K562 (cell line): ENCODE measurements around the gene NUDT9. TPM values are rescaled to one million over a fixed set of nuclear protein-coding genes. Genes with fewer than 3 reads are reported as not detected.

Experiments
- ATAC-seq: fragments of 200-7000 bp; cut with Tn5 transposase; 3 replicates; pipeline ENCODE4 v1.9.1; 2020; ENCODE audit warnings: moderate library complexity
- BruUV-seq: library from RNA; stranded (reverse); fragments of 400-500 nt; replicated peaks from 2 replicates; lab custom pipeline; 2021; lab: Mats Ljungman, UMichigan
- CTCF ChIA-PET: fragments of 300-600 bp; formaldehyde crosslinking; extraction: SDS; loops from one replicate; lab custom pipeline; 2021; ENCODE audit warnings: low intra/inter-chr PET ratio; lab: Yijun Ruan, JAX
- POLR2A ChIA-PET: fragments of 300-600, 350-650 bp; sonication (Branson Sonifier 250); formaldehyde crosslinking; extraction: SDS; loops from one replicate; lab custom pipeline; 2021; ENCODE audit warnings: antibody characterized with exemption, inconsistent platforms; lab: Yijun Ruan, JAX
- DNase-seq, 4 experiments: peaks; one replicate each; pipeline versions ENCODE4 v3.0.0 to v3.0.0-alpha.2; 2011 to 2018; ENCODE audit warnings: low spot score in 3 of 4, mixed read lengths in 3 of 4; ENCODE audit errors: extremely low read depth in 1 of 4
- FAIRE-seq: peaks from 2 replicates; lab custom pipeline; 2011; peaks lifted over from hg19 to GRCh38; lab: Jason Lieb, UNC
- H2AFZ ChIP-seq: 2 replicates; pipeline ENCODE4 v1.6.0; 2011; ENCODE audit warnings: low read depth, low read length, control low read depth, inconsistent platforms
- H3K27ac ChIP-seq: fragments of 200-600 bp; 3 replicates; pipeline ENCODE4 v1.8.0; 2011; ENCODE audit warnings: low read depth, mild to moderate bottlenecking, control low read depth, inconsistent platforms, low read length, moderate library complexity, mixed read lengths; ENCODE audit errors: extremely low read depth
- H3K27me3 ChIP-seq, 2 experiments: fragments of 300-600 bp in 1 of 2; 2 replicates in 1 of 2; 3 replicates in 1 of 2; pipeline versions ENCODE4 v1.6.0 to v1.8.0; 2011; ENCODE audit warnings: inconsistent platforms in 2 of 2, low read length in 2 of 2, mild to moderate bottlenecking in 1 of 2, mixed read lengths in 1 of 2, moderate library complexity in 1 of 2; ENCODE audit not compliant: control insufficient read depth in 2 of 2, insufficient read depth in 2 of 2
- H3K36me3 ChIP-seq: fragments of 300-600 bp; 3 replicates; pipeline ENCODE4 v1.8.0; 2011; ENCODE audit warnings: mild to moderate bottlenecking, low read length, inconsistent platforms; ENCODE audit not compliant: control insufficient read depth, insufficient read depth
- H3K4me1 ChIP-seq, 2 experiments: fragments of 200-600 bp in 1 of 2; replicated peaks in 1 of 2; 2 replicates in 1 of 2; 3 replicates in 1 of 2; pipeline versions ENCODE4 v1.5.1 to v1.8.0; 2011; ENCODE audit warnings: inconsistent platforms in 2 of 2, low read length in 2 of 2, mild to moderate bottlenecking in 1 of 2, mixed read lengths in 1 of 2, moderate library complexity in 1 of 2; ENCODE audit not compliant: control insufficient read depth in 2 of 2, insufficient read depth in 2 of 2
- H3K4me2 ChIP-seq: 2 replicates; pipeline ENCODE4 v1.6.1; 2011; ENCODE audit warnings: low read length, control low read depth, inconsistent platforms, mixed read lengths; ENCODE audit not compliant: insufficient read depth
- H3K4me3 ChIP-seq: fragments of 200-600 bp; sonication (generic), shearing (Covaris generic); 2 replicates; pipeline ENCODE4 v1.5.1; 2016; ENCODE audit warnings: control low read depth, inconsistent platforms
- H3K79me2 ChIP-seq: fragments of 200-600 bp; 3 replicates; pipeline ENCODE4 v1.8.0; 2011; ENCODE audit warnings: low read length, inconsistent platforms; ENCODE audit not compliant: control insufficient read depth, insufficient read depth
- H3K9ac ChIP-seq, 2 experiments: 2 replicates each; pipeline versions ENCODE4 v1.6.0 to v1.6.1; 2011; ENCODE audit warnings: low read depth in 2 of 2, low read length in 2 of 2, control low read depth in 1 of 2, inconsistent platforms in 1 of 2, mild to moderate bottlenecking in 1 of 2, mixed read lengths in 1 of 2; ENCODE audit not compliant: insufficient read depth in 1 of 2
- H3K9me1 ChIP-seq: one replicate; pipeline ENCODE4 v1.6.0; 2011; ENCODE audit warnings: inconsistent platforms, mild to moderate bottlenecking, low read length, moderate library complexity; ENCODE audit not compliant: control insufficient read depth, insufficient read depth
- H3K9me3 ChIP-seq: replicated peaks from 2 replicates; pipeline ENCODE4 v1.5.1; 2011; ENCODE audit warnings: low read depth, low read length, inconsistent platforms; ENCODE audit not compliant: control insufficient read depth, insufficient read depth
- H4K20me1 ChIP-seq: replicated peaks from 2 replicates; pipeline ENCODE4 v1.6.1; 2011; ENCODE audit warnings: low read length, inconsistent platforms, mixed read lengths; ENCODE audit not compliant: control insufficient read depth, insufficient read depth
- ARNT ChIP-seq, 2 experiments: fragments of 450-650 bp; IDR thresholded peaks; 2 replicates each; pipeline ENCODE4 v1.6.1; 2016; ENCODE audit warnings: mild to moderate bottlenecking in 1 of 2
- CBX2 ChIP-seq: fragments of 200-600 bp; sonication (generic); IDR thresholded peaks from one replicate; pipeline ENCODE4 v1.6.1; 2012; ENCODE audit warnings: mild to moderate bottlenecking, low read length, inconsistent platforms; ENCODE audit not compliant: insufficient read depth, poor library complexity, severe bottlenecking
- CHCHD3 ChIP-seq: fragments of 250-450 bp; sonication (Bioruptor Pico); IDR thresholded peaks from 2 replicates; pipeline ENCODE4 v2.1.2; 2022; ENCODE audit warnings: mild to moderate bottlenecking
- CSDE1 ChIP-seq, 2 experiments: fragments of 450-650 bp; IDR thresholded peaks; 2 replicates each; pipeline ENCODE4 v1.6.1; 2016; ENCODE audit warnings: mild to moderate bottlenecking in 1 of 2
- EP400 ChIP-seq: fragments of 450-650 bp; IDR thresholded peaks from 2 replicates; pipeline ENCODE4 v1.6.1; 2017; ENCODE audit warnings: antibody characterized with exemption, mild to moderate bottlenecking, moderate library complexity
- GATA2 ChIP-seq: sonication (generic); formaldehyde crosslinking; IDR thresholded peaks from 2 replicates; pipeline ENCODE4 v1.4.0; 2020; ENCODE audit warnings: mild to moderate bottlenecking, missing genetic modification reagents
- KAT8 ChIP-seq: fragments of 450-650 bp; IDR thresholded peaks from 2 replicates; pipeline ENCODE4 v1.6.1; 2016; ENCODE audit warnings: low read depth, mild to moderate bottlenecking
- NONO ChIP-seq, 2 experiments: fragments of 200-400 bp in 1 of 2; fragments of 450-650 bp in 1 of 2; formaldehyde crosslinking in 1 of 2; IDR thresholded peaks; 2 replicates each; pipeline ENCODE4 v1.6.1; 2017; ENCODE audit warnings: low read depth in 2 of 2, mild to moderate bottlenecking in 2 of 2, moderate library complexity in 2 of 2, low read length in 1 of 2
- XRCC4 ChIP-seq: IDR thresholded peaks from one replicate; pipeline ENCODE4 v1.6.1; 2011; ENCODE audit not compliant: insufficient read depth, insufficient read length; ENCODE audit errors: extremely low read depth
- ZNF174 ChIP-seq: fragments of 250-450 bp; sonication (Bioruptor Pico); IDR thresholded peaks from 2 replicates; pipeline ENCODE4 v1.4.0; 2020; ENCODE audit warnings: mild to moderate bottlenecking
- ZNF408 ChIP-seq: fragments of 250-450 bp; sonication (Bioruptor Pico); IDR thresholded peaks from 2 replicates; pipeline ENCODE4 v1.4.0; 2020; ENCODE audit warnings: low read depth, mild to moderate bottlenecking, moderate library complexity
- WGBS: fragments of 100-300 bp; shearing (Covaris generic); methylation state at CpG from one replicate; pipeline ENCODE4 v1.1.6; 2016; ENCODE audit warnings: low coverage, mixed read lengths; ENCODE audit not compliant: insufficient coverage; ENCODE audit errors: missing lambda C conversion rate; 5-methylcytosine and 5-hydroxymethylcytosine counted together
- in situ Hi-C: fragments of 300-500 bp; cut with MboI; formaldehyde crosslinking; loops from 4 replicates; pipeline ENCODE4 v1.15.0; 2018; ENCODE audit warnings: inconsistent platforms, mixed read lengths
- intact Hi-C: fragments of 100-400 bp; cut with micrococcal nuclease; formaldehyde crosslinking; loops from 2 replicates; pipeline ENCODE4 v1.14.2; 2022
- polyA plus RNA-seq, 8 experiments: library from polyadenylated mRNA; depleted of rRNA in 4 of 8; stranded (reverse) in 5 of 8; unstranded in 3 of 8; fragments of >200 nt; fragmentation: Nextera tagmentation in 2 of 8; fragmentation: Illumina TruSeq in 1 of 8; extraction: Ambion mirVana in 2 of 8; extraction: Trizol in 1 of 8; gene quantifications; 2 replicates each; pipeline versions ENCODE4 v1.2.1 to v1.2.3, GENCODE V29; 2011 to 2014; ENCODE audit warnings: inconsistent platforms in 1 of 8, missing spikeins in 1 of 8
- total RNA-seq, 7 experiments: library from RNA; depleted of rRNA in 6 of 7; stranded (reverse); fragments of >200 nt in 6 of 7; fragmentation: Illumina TruSeq in 2 of 7; extraction: Trizol in 2 of 7; gene quantifications; 2 replicates each; pipeline versions ENCODE4 v1.2.1 to v1.2.3, GENCODE V29; 2011 to 2021; ENCODE audit warnings: low replicate concordance in 1 of 7
- TF ChIP-seq, protein P1 (sequence below): IDR thresholded peaks from 3 replicates; pipeline ENCODE4 v1.6.1; 2011; ENCODE audit warnings: borderline replicate concordance, mild to moderate bottlenecking, moderate library complexity; ENCODE audit not compliant: insufficient read length; ENCODE audit errors: extremely low read depth
- TF ChIP-seq, protein P2 (sequence below): fragments of 450-650 bp; formaldehyde crosslinking; IDR thresholded peaks from 2 replicates; pipeline ENCODE4 v1.4.0; 2020; ENCODE audit warnings: mild to moderate bottlenecking, moderate library complexity

The NUDT9 gene
- total and polyA plus RNA-seq, 9 of the 15 experiments (the other 6 are each of a cell fraction or from before 2014, with no cell fraction given) = 8.5 to 20.8 (median 18.0) TPM

DNA sequence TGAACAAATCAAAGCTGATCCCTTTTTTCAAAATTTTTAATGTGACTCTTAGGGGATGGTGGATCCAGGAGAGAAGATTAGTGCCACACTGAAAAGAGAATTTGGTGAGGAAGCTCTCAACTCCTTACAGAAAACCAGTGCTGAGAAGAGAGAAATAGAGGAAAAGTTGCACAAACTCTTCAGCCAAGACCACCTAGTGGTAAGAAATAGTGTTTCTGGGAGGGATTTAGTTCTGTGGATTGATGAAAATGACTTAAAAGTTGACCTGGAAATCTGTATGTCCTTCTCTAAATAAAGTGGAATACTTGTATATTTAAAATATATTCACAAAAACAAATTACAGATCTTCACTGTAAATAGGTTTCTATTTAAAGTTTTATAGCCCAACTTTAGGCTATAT, 29.2 kb downstream of the NUDT9 start:
- H3K36me3 ChIP-seq = peaks cover 26% of the 10 kb centered on the region; the same call in 1 of the 3 replicates
- BruUV-seq = no TSS peak
- H3K9me3 ChIP-seq = no peaks in the 10 kb centered on the region
- no peak for FAIRE-seq
- H3K79me2 ChIP-seq = no peaks in the 10 kb centered on the region
- TF ChIP-seq ZNF408 (CRISPR knock-in tag) = no peak
- no peak for TF ChIP-seq ZNF174 (CRISPR knock-in tag)
- no peak for TF ChIP-seq CHCHD3
- no peak for TF ChIP-seq EP400
- no peak for TF ChIP-seq GATA2
- TF ChIP-seq, all 486 proteins: peak for 0
- DNase-seq = no peak
- H3K4me1 ChIP-seq = no peaks in the 10 kb centered on the region
- no peak overlapping the region for H3K4me3 ChIP-seq
- no peaks in the 10 kb centered on the region for H4K20me1 ChIP-seq
- intact Hi-C loops (no loop called here), in situ Hi-C loops (loop anchor here (10.0 kb wide), 1 partner anchor 547 kb away; no protein-coding TSS in a partner anchor)
- no peak overlapping the region for H3K27ac ChIP-seq
- H3K9me1 ChIP-seq = no peaks in the 10 kb centered on the region
- ChIA-PET CTCF (no interaction called here), POLR2A (interaction anchor here (0.6 kb wide), 1 partner anchor 220 kb away, joined by 3 read pairs; no protein-coding TSS in a partner anchor)
- no peak overlapping the region for H3K4me2 ChIP-seq
- H2AFZ ChIP-seq = no peak overlapping the region
- ATAC-seq = no peak
- H3K9ac ChIP-seq = no peak overlapping the region
- H3K27me3 ChIP-seq = no peaks in the 10 kb centered on the region

DNA sequence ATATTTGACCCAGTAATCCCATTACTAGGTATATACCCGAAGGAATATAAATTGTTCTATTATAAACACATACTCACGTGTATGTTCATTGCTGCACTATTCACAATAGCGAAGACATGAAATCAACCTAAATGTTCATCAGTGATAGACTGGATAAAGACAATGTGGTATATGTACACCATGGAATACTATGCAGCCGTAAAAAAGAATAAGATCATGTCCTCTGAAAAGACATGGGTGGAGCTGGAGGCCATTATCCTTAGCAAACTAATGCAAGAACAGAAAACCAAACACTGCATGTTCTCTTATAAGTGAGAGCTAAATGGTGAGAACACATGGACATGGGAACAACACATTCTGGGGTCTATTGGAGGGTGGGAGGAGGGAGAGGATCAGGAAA, 36.5 kb downstream of the NUDT9 start:
- DNase-seq = no peak
- ATAC-seq = no peak
- in situ Hi-C loops = loop anchor here (10.0 kb wide), 1 partner anchor 554 kb away; no protein-coding TSS in a partner anchor
- POLR2A ChIA-PET = interaction anchor here (1.4 kb wide), 1 partner anchor 10 kb away, joined by 4 read pairs; no protein-coding TSS in a partner anchor
- Histone ChIP-seq H3K36me3 (peaks cover 18% of the 10 kb centered on the region; the same call in 2 of the 3 replicates), H3K27ac (no peak overlapping the region), H3K27me3 (no peaks in the 10 kb centered on the region), H2AFZ (no peak overlapping the region), H4K20me1 (no peaks in the 10 kb centered on the region), H3K9me1 (no peaks in the 10 kb centered on the region), H3K79me2 (no peaks in the 10 kb centered on the region), H3K9me3 (no peaks in the 10 kb centered on the region), H3K4me1 (no peaks in the 10 kb centered on the region), H3K9ac (no peak overlapping the region), H3K4me2 (no peak overlapping the region), H3K4me3 (no peak overlapping the region)
- no peak for FAIRE-seq
- no TSS peak for BruUV-seq
- 95% methylated on average over 4 of the region's 4 CpGs for WGBS
- intact Hi-C loops = no loop called here
- CTCF ChIA-PET = no interaction called here
- TF ChIP-seq, protein P1, sequence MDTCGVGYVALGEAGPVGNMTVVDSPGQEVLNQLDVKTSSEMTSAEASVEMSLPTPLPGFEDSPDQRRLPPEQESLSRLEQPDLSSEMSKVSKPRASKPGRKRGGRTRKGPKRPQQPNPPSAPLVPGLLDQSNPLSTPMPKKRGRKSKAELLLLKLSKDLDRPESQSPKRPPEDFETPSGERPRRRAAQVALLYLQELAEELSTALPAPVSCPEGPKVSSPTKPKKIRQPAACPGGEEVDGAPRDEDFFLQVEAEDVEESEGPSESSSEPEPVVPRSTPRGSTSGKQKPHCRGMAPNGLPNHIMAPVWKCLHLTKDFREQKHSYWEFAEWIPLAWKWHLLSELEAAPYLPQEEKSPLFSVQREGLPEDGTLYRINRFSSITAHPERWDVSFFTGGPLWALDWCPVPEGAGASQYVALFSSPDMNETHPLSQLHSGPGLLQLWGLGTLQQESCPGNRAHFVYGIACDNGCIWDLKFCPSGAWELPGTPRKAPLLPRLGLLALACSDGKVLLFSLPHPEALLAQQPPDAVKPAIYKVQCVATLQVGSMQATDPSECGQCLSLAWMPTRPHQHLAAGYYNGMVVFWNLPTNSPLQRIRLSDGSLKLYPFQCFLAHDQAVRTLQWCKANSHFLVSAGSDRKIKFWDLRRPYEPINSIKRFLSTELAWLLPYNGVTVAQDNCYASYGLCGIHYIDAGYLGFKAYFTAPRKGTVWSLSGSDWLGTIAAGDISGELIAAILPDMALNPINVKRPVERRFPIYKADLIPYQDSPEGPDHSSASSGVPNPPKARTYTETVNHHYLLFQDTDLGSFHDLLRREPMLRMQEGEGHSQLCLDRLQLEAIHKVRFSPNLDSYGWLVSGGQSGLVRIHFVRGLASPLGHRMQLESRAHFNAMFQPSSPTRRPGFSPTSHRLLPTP = no peak
- TF ChIP-seq CSDE1 (IDR thresholded peaks at IDR 0.05) (no peak), ARNT (IDR thresholded peaks at IDR 0.05) (no peak), KAT8 (no peak), NONO (IDR thresholded peaks at IDR 0.05; ENCODE audit: low read depth in 2 of 2, low read length in 1 of 2) (no peak), CBX2 (no peak), XRCC4 (no peak)
- TF ChIP-seq, protein P2, sequence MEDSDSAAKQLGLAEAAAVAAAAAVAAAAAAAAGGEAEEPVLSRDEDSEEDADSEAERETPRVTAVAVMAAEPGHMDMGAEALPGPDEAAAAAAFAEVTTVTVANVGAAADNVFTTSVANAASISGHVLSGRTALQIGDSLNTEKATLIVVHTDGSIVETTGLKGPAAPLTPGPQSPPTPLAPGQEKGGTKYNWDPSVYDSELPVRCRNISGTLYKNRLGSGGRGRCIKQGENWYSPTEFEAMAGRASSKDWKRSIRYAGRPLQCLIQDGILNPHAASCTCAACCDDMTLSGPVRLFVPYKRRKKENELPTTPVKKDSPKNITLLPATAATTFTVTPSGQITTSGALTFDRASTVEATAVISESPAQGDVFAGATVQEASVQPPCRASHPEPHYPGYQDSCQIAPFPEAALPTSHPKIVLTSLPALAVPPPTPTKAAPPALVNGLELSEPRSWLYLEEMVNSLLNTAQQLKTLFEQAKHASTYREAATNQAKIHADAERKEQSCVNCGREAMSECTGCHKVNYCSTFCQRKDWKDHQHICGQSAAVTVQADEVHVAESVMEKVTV (CRISPR knock-in tag) = no peak
